Neutrophil (primary cell): Measurements from ENCODE around the gene TMA7B.

Experiments
- H3K27ac ChIP-seq: fragments of 200-600 bp; sonication (generic); 2 replicates; pipeline ENCODE4 v1.5.1; 2016; ENCODE audit warnings: mild to moderate bottlenecking, moderate library complexity
- H3K27me3 ChIP-seq: fragments of 200-600 bp; sonication (generic); 2 replicates; pipeline ENCODE4 v1.6.0; 2016; ENCODE audit warnings: mild to moderate bottlenecking
- H3K36me3 ChIP-seq: fragments of 200-600 bp; sonication (generic); 2 replicates; pipeline ENCODE4 v1.5.1; 2017
- H3K4me1 ChIP-seq, 2 experiments: fragments of 200-600 bp in 1 of 2; sonication (generic) in 1 of 2; 1 replicate in 1 of 2; 2 replicates in 1 of 2; pipeline versions ENCODE4 v1.5.1 to v1.6.1; 2013 to 2016; ENCODE audit warnings: low read depth in 1 of 2, low read length in 1 of 2, mild to moderate bottlenecking in 1 of 2, moderate library complexity in 1 of 2; ENCODE audit not compliant: control insufficient read depth in 1 of 2, insufficient read depth in 1 of 2
- H3K4me3 ChIP-seq, 2 experiments: fragments of 200-600 bp in 1 of 2; sonication (generic) in 1 of 2; 1 replicate in 1 of 2; 2 replicates in 1 of 2; pipeline ENCODE4 v1.5.1; 2013 to 2016; ENCODE audit warnings: low read depth in 1 of 2, low read length in 1 of 2, mild to moderate bottlenecking in 1 of 2, moderate library complexity in 1 of 2
- H3K9me3 ChIP-seq: fragments of 200-600 bp; sonication (generic); 2 replicates; pipeline ENCODE4 v1.5.1; 2016
- TF ChIP-seq, protein P1 (sequence below): fragments of 200-600 bp; sonication (generic); IDR thresholded peaks from 2 replicates; pipeline ENCODE4 v1.5.1; 2016; ENCODE audit warnings: antibody characterized with exemption

The TMA7B gene

GRCh38 chr22:39943337-39943736 is 16.9 kb upstream of the TMA7B start:
- TF ChIP-seq, protein P1, sequence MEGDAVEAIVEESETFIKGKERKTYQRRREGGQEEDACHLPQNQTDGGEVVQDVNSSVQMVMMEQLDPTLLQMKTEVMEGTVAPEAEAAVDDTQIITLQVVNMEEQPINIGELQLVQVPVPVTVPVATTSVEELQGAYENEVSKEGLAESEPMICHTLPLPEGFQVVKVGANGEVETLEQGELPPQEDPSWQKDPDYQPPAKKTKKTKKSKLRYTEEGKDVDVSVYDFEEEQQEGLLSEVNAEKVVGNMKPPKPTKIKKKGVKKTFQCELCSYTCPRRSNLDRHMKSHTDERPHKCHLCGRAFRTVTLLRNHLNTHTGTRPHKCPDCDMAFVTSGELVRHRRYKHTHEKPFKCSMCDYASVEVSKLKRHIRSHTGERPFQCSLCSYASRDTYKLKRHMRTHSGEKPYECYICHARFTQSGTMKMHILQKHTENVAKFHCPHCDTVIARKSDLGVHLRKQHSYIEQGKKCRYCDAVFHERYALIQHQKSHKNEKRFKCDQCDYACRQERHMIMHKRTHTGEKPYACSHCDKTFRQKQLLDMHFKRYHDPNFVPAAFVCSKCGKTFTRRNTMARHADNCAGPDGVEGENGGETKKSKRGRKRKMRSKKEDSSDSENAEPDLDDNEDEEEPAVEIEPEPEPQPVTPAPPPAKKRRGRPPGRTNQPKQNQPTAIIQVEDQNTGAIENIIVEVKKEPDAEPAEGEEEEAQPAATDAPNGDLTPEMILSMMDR = no peak
- no peak overlapping the region for H3K27ac ChIP-seq
- H3K4me1 ChIP-seq = no peaks in the 10 kb centered on the region
- H3K4me3 ChIP-seq = no peak overlapping the region
- H3K36me3 ChIP-seq = no peaks in the 10 kb centered on the region
- H3K9me3 ChIP-seq = no peaks in the 10 kb centered on the region
- no peaks in the 10 kb centered on the region for H3K27me3 ChIP-seq

GRCh38 chr22:39943953-39944872 is 16.0 kb upstream of the TMA7B start:
- Histone ChIP-seq H3K27me3 (no peaks in the 10 kb centered on the region), H3K27ac (no peak overlapping the region), H3K4me3 (no peak overlapping the region), H3K36me3 (no peaks in the 10 kb centered on the region), H3K9me3 (no peaks in the 10 kb centered on the region), H3K4me1 (no peaks in the 10 kb centered on the region)
- TF ChIP-seq, protein P1 = no peak

DNA sequence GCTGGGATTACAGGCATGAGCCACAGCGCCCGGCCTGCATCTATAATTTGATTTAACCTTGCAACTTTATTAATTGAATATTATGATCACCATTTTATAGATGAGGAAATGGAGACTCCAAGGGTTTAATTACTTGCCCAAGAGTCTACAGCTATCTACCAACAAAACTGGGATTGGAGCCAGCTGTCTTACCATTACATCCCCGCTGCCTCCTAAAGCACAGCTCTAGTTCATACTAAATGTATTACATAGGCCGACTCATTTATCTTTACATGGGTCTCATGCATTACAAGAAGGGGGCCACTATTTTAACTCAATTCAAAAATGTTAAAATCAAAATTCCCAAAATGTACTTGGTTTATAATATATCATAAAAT is 14.1 kb upstream of the TMA7B start:
- TF ChIP-seq, protein P1 = no peak
- Histone ChIP-seq H3K36me3 (no peaks in the 10 kb centered on the region), H3K4me3 (no peak overlapping the region), H3K27ac (no peak overlapping the region), H3K27me3 (no peaks in the 10 kb centered on the region), H3K4me1 (no peaks in the 10 kb centered on the region), H3K9me3 (no peaks in the 10 kb centered on the region)

- H3K27ac ChIP-seq = no peak overlapping the region
- H3K27me3 ChIP-seq = no peaks in the 10 kb centered on the region
- no peaks in the 10 kb centered on the region for H3K9me3 ChIP-seq
- TF ChIP-seq, protein P1 = no peak
- no peaks in the 10 kb centered on the region for H3K4me1 ChIP-seq
- H3K4me3 ChIP-seq = no peak overlapping the region
- no peaks in the 10 kb centered on the region for H3K36me3 ChIP-seq
Observed at GRCh38 chr22:39946503-39947219, 13.5 kb upstream of the TMA7B start.

- no peaks in the 10 kb centered on the region for H3K36me3 ChIP-seq
- H3K4me3 ChIP-seq = no peak overlapping the region
- TF ChIP-seq, protein P1 = no peak
- H3K27me3 ChIP-seq = no peaks in the 10 kb centered on the region
- no peaks in the 10 kb centered on the region for H3K9me3 ChIP-seq
- no peak overlapping the region for H3K27ac ChIP-seq
- H3K4me1 ChIP-seq = no peaks in the 10 kb centered on the region
Observed at GRCh38 chr22:39947220-39948216, 12.7 kb upstream of the TMA7B start.
